CD4-positive, alpha-beta T cell treated with Interleukin-10 for 1 hour (primary cell): ENCODE data around the gene FRMD5.

ENCODE experiments used
- DNase-seq: peaks from one replicate; pipeline ENCODE4 v3.0.0-alpha.2; 2020

Gene FRMD5

DNA sequence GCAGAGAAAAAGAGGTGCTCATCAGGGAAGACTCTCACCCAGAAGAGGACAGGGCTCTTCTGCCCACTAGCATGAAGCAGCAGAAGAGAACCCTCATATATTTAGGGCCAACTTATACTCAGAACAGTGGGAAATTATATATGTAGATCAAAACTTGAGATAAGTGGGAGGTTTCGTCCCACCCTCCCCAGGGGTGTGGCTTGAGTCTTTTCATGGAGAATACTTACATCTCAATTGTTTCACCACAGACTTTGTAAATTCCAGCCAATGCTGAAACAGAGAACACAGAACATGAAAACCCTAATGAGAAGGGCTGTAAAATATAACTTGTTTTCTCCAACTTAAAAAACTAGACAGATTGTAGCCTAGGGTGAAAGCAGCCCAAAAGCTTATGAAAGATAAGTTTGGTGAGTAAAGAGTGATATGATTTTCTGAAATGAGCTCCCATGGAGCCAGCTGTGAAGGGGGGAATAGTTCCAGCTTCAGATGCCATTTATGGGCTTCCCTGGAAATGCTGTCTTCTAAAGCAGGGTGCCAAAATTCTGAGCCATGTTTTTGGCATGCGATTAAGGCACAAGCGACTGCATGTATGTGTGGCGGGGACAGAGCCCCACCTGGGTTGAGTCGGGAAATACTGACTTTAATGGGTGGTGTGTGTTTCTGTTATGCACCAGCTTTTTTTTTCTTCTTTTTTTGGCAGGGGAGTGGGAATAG lies 275.4 kb downstream of the FRMD5 start:
- DNase-seq, result no peak

DNA sequence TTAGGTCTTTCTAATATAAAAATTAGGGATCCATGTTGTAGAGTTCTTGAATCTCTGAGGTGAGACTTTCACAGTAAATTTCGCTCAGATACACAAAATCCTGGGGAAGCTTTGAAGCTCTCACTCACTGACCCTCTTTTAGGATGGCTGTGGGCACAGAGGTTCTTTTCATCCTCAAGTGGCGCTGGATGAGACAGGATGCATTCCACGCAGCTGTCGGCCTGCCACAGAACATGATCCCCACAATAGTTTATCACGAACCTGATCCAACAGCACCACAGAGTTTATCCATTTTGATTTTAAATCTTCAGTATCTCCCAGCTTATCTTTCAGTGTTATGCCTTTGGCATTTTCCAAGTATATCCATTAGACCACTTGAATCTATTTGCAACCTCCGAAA lies 276.4 kb downstream of the FRMD5 start:
- no peak for DNase-seq

DNA sequence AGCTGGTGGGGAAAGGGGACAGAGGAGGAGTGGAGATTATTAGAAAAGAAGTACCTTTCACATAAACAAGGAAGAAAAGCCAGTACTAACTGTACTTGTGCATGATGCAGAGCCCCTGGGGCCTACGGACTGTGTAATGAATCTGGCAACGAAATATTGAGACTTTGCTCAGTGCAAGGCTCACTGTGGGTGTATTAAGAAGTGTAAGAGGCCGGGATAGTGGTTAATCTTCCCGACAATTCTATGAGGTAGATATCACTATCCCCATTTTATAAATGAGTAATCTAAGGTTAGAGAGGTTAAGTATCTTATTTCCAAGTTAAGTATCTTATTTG lies 278.8 kb downstream of the FRMD5 start:
- DNase-seq, result no peak

DNA sequence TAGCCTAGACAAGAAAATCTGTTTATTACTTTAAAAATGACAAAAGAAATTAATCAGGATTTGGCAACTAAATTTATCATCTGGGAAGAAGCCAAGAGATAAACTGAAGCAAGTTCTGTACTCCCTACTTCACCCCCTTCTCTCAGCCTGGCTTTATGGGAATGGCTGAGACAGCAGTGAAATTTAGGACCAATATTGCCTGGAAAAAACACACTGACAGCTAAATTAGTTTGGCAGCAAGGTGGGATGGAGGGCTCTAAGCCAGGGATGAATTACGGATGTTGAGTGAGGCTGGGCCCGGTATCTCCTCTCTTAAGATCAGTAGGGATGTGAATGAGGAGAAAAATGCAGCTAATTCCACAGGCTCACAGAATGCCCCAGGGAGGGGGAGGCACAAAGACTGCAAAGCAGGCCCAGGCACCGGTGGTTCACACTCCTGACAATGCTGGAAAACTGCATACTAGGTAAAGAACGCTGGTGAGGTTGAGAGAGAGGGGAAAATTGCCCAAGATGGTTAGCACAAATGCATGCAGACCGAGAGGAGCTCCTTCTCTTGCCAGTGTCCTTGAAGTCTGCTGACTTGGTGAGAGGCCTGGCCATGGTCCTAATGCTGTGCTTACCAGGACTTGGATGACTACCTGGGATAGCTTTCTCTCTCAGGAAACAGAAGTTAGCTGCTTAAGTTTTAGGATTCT lies 279.3 kb downstream of the FRMD5 start:
- no peak for DNase-seq

DNA sequence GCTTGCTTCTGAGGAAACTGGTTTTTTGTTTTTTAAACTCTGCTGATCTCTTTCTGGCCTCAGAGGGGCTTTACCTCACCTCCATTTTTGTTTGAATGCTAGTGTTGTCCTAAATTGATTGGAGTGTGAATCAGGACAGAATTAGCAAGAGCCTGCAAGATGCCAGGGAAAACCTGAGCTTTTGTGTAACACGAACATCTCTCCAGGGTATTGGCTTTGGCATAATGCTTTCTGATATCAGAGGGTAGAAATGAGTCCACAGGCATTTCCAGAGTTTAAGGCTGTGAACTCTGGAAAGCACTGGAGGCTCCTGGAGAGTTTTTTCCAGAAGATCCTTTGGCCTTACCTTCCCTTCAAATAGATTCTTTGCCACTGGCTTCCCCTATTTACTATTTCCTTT lies 281.1 kb downstream of the FRMD5 start:
- DNase-seq, result no peak

DNA sequence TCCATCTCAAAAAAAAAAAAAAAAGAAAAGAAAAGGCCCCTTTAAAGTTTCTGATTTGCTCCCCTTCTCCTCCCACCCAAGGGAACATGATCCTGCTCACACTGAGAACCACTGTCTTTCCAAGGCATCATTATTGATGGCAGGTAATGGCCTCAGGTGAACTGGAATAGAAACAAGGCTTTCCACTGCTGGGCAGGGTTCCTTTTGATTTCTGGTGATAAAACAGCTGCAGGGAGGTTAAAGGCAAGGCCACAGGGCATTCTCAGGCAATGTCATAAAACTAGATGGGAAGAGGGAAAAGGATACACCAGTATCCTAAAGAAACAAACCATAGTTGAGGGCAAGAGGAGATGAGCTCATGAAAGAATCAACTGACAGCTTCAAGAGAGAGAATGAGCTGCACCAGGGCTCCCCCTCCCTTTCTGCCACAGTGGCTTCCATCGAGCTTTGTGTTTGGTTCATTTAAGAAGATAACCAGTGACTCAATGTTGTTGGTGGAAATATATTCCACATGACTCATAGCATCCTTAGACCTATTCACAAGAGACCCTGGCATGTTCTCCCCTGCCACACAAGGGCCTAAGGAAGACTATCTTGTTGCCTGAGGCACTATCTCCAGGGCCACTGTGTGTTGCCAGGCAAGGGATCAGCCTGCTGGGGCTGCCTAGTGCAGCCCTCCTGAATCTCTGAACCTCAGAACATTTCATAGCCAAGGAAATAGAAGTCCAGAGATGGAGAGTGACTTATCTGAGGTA lies 281.9 kb downstream of the FRMD5 start:
- no peak for DNase-seq

DNA sequence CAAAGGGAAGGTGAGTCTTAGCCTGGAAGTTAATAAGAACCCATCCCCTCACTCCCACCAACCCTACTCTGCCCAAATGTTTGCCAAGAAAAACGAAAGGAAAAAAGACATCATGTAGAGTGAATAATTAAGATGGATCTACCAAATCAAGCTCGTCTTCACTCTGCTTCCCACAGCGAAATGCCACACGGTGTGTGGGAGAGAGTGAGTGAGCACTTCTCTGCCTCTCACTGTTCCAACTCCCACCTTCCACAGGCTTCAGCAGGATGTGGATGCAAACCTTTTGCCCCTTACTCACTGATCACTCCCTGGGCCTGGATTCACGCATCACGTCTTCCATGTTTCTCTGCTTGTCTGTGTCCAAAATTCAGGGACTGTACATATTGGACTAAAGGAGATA lies 282.9 kb downstream of the FRMD5 start:
- no peak for DNase-seq

DNA sequence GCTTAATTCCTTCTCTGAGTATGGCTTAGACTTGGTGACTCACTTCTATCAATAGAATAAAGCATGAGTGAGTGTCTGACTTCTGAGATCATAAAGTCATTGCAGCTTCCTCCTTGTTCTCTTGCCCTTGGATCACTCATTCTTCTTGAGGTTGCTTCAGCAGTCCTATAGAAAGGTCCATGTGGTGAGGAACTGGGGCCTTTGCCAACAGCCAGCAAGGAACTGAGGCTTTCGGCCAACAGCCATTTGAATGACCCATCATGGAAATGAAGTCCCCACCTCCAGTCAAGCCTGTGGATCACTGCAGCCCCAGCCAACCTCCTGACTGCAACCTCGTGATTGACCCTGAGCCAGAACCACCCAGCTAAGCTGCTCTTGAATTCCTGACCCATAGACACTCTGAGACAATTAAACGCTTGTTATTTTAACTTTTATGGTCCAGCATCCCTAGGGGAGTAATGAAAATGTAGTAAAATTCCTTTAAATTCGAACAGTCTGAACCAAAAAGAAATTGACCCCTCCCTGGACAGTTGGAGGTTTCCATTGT lies 283.8 kb downstream of the FRMD5 start:
- no peak for DNase-seq

DNA sequence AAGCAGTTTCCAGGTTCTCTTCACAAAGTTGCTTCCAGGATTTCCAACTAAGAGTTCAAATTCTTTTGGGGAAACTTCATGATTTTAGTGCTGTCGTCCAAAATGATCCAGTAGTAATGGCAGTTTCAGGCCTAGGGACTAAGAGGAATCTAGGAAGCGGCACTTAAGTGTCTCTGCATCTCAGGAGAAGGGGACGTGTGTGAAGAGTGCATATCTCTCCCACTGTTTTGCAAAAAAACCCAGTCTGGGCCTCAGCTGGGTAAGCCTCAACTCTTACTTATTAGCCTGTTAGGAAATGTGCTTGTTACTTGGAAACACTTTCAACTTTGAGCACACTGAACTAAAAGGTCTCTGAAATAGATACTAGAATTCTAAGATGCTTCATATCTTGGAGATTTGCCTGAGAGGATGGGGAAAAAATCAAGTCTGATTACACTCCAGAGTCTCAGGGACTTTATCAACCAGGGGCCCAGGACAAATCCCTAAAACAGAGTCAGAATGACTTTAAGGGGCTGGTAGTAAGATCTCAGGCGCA lies 286.5 kb downstream of the FRMD5 start:
- no peak for DNase-seq

DNA sequence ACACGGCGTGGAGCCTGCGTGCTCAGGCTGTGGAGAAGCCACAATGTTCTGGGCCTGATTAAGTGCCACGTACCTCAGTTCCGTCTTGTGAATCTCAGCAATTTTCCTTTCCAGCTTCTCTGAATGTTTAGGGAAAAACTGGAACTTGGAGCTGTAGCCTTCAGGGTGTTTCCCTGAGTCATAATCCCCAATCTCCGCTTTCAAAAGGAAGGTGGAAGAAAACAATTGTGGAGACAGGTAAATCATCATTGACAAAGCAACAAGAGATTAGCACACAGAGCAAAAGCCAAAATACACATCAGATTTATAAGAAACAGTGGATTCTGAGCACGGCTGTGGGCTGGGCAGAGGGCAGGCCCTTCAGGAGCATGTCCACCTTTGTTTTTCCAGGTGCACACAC lies 289.3 kb downstream of the FRMD5 start:
- no peak for DNase-seq

DNA sequence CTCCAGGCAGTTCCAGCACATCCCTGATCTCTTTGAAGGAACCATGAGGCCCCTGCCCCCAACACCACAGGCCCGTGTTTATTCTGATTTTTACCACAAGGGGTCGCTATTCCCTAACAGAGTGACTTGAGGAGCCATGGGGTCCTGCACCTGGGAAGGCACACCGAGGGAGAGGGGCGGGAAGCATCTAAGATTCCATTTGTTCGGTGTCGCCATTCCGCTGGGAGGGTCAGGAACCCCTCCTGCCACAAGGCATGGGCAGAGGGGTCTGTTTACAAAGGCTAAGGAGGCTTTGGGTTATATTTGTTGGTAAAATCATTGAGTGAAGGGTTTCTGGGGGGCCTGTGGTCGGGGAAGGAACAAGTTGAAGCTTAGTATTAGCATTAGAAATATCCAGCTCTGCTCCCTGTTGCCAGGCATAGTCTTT lies 291.2 kb downstream of the FRMD5 start:
- DNase-seq, result peak; percentile 65

DNA sequence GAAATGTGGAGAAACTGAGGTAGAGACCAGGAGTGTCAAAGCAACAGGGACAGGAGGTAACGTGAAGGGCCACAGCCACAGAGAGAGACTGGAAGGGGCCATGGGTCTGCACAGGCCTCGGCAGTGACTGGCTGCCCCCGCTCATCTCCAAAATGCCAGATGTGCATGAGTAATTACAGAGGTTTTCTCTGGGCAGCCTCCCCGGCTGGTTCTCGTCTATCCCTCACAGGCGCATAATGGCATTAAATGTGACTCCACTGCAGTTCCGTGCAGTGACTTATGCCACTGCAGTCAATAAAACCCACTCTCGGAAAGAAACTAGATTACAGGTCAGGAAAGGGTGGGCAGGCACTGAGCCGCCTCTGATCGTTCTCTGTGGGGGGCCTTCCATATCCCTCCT lies 293.6 kb downstream of the FRMD5 start:
- no peak for DNase-seq

DNA sequence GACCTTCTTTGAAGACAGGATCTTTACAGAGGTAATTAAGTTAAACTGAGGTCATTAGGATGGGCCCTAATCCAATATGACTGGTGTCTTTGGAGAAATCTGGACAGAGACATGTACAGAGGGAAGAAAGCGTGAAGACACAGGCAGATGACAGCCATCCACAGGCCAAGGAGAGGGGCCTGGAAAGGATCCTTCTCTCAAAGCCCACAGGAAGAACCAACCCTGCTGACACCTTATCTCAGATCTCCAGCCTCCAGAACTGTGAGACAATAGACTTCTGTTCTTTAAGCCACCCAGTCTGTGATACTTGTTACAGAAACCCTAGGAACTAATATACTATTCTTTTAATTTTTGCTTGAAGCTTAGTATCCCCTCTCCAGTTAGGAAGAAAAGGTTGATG lies 294.1 kb downstream of the FRMD5 start:
- no peak for DNase-seq

DNA sequence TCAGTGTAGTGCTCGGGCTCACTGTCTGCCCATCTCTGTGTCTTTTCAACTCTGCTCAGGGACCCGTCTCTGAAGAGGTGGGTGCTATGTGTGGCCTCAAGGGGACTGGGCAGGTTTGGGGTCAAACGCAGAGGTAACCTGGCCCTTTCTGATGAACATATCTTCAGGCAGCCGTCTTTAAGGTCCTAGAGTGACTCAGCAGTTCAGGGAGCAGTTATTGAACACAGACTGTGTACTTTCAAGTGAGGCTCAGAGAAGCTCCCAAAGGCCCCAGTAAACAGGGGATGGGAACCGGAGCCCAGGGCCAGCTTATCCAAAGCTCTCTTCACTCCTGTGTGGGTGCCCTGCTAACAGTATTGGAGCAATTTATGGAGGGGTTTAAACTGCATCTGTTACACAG lies 295.1 kb downstream of the FRMD5 start:
- no peak for DNase-seq

DNA sequence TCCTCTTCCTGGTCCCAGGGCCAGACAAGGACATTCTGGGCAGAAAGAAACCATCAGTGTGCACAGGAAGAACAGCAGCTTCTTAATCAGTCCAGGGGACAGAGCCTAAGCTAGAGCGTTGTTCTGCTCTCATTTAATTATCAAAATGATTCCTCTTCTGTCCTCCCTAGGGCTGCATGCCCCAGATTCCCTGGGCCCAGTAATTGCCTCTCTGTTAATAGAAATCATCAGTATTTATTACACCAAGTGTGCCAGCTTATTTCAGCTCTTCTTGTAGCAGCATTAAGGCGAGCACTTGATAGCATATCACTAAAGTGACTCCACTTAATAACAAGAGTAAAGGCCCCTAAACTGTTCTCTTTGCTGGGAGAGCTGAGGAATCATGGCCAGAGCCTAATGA lies 296.2 kb downstream of the FRMD5 start:
- DNase-seq, result no peak

DNA sequence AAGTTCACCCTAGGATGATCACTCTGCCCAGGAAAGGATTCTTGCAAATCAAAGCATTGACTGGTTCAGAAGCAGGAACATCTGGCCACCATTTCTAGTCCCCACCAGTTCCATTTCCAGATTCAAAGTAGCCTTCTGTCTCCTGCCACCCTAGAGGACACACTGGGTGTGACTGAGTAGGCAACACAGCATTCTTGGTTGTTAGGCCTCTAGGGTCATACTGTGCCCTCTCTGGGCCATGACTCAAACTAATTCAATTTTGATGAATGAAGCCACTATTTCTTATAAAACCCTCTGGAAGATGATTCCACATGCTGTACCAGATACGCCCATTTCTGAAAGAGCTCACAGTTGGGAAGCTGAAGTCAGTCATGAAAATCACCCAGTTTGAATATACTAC lies 298.5 kb downstream of the FRMD5 start:
- no peak for DNase-seq

DNA sequence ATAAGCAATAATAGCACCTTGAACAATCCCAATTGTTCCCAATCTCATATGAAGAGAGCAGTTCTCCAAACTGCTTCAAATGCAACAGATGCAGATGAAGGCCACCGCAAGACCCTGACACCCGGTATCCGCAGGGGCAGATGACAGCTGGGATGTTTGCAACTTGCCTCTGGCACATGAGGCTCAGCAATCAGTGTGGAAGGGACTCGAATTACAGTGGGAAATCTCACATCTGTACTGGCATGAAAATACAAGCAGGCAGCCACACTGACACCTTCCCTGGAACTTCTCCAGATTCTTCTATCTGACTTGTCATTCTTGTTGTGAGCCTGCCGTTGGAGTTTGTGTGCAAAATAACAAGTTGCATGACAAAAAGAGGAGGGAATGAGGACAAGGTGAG lies 299.5 kb downstream of the FRMD5 start:
- no peak for DNase-seq

DNA sequence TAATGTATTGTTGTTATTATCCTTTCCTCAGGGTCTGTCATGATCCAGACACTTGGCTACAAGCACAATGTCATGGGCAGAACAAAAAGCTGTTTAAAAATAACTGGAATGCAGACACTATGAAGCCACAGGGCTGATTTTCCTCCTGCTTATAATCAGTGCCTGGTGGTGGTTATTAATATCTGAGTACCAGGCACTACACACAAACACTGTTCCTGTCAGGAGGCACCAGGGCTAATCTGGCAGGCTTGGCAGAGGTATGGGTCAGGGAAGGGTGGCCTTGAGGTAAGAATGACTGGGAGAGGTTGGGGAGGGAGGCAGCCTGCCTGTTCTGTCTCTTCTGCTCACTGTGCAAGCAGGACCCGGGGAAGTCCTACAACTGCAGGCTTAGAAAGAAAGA lies 301.1 kb downstream of the FRMD5 start:
- DNase-seq, result no peak

DNA sequence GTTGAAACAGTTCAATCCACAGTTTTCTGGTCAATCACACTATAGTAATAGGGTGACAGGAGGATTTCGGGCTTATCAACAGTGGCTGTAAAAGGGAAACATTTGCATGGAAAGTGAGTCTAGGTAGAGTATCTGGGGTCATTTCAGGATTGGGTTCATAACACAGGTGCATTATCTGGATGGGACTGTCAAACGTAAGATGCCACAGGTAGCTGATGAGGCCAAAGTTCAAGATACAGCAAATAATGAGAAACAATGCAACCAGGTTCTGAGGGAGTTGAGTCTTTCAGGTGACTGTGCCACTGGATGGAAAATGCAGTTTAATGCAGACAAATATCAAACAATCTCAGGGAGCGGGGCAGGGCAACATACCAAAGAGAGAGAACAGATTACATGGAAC lies 306.0 kb downstream of the FRMD5 start:
- DNase-seq, result no peak

DNA sequence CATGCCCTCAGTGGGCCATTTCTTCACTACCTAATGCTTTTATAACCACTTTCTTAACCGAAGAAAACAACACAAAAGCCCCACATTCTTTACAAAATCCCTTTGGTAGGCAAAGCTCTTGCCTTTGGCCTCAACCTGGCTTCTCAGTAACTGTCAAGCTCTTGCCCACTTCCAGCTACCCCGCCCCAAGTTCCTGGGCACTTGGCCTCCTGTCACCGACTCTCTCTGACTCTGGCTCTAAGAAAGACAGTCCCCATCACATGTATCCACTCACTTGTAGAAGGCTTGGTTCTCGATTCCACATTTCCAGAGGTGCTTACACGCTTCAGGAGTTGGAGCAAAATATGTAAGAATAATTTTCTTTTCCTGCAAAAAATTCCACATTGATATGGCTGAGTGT lies 307.2 kb downstream of the FRMD5 start:
- DNase-seq, result no peak

DNA sequence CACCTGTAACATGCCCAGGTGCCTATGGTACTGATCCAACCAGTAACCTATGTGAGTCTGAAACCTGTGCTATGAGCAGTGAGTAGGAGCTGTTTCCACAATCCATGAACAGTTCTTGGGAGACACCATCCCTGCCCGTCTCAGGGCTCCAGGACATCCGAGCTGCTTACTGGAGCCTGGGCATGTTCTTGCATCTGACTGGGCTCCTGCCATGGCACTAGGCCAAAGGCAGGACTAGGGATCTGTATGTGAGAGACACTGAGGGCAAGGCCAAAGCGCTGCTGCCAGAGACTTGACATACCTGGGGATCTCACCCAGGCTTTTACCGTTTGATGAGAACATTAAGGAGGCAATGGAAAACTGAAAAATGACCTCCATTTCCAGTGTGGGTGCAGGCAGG lies 308.5 kb downstream of the FRMD5 start:
- no peak for DNase-seq

DNA sequence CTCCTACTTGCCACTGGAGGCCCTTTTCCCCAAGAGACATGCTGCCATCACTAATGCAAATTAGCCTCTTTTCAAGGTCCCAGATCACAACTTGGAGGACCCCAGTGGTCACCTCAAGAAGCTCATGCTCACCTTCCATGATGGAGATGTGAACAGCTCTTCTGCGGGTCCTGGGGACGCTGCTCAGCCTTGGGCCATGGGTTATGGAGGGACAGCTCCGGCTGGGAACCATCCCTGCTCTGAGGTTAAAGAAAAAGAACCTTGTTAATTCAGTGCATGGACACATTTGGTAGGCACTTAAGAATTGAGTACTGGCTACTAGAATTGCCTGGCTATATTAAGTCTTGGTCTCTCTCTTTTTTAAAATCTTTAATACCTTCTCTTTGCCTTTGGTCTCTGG lies 311.5 kb downstream of the FRMD5 start:
- DNase-seq, result no peak

DNA sequence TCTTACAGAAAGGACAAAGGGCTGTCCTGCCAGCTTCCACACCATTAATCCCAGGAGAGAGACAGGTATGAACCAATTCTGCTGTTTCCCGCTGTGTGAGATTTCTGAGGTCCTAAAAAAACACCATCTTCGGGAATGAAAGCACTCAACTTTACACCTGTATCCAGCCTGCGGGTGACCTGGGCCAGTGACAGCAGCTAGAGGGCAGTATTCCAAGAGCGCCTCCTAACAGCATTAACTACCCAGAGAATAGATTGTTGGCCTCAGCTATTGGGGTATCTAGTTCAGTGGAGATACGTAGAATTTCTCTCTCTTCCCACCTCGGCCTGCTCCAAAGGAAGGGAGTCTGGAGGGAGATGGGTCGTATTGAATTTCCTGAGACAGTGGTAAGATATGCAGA lies 313.1 kb downstream of the FRMD5 start:
- no peak for DNase-seq

DNA sequence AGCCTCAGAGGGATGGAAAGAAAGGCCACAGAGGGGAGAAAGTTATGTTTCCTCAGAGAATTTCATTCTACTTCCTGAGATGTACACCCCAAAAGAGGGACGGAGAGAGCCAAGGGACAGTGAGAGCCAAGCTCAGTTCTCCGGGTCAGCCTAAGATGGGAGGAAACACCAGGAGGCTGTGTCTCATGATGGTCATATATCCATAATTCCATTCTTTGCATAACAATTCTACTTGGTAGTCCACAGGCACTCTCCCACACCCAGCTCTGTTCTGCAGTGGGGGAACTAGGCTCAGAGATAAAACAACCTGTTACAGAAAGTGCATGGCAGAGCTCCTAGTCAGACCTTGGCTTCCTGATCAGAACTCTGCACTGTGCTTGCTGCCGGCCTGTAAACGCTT lies 313.8 kb downstream of the FRMD5 start:
- no peak for DNase-seq
